ENCODE results near the gene MYO1E.
A peak's percentile ranks its signal among the peaks of the same experiment; 100 is the strongest.
"Not testable (repeated sequence)": the region's sequence is repeated elsewhere in the genome, so short reads cannot be mapped to it uniquely, and the experiment has no call there.

MYO1E gene

DNA sequence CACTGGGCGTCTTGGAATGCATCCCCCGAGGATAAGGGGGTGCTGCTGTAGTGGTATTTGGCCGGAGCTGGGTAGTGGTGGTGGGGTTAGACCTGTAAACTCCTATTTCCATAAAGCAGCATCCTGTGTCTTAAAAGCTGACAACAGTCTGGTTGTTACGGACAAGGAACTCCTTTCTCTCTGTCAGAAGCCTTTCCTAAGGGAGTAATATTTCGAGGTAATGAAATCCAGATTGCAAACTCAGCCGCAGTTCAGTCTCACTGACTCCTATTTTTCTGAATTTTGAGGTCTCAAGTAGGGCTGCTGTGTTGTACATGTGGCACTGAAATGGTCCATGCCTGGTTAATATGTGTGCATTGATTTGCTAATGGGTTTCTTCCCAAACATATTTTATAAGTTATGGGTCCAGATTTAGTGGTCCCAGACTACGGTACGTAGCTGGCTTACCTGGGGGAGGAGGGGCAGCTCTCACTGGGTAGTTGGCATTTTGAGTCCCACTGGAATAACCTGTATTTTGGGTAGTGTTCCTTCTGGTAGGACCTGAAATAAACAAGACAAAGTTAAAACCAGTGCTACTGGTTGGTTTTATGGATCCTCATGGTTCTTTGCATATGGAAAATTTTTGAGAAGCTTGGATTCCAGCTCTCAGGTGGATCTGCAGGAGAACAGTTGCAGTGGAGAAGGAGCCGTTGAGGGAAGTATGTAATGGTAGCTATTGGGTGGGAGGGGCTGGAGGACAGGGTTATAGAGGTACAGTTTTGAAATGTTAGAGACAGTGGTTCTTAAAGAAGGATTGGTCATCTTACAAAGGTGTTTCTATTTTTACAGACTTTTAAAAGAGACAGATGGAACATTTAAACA is 214.6 kb downstream of the MYO1E start:
- DNase-seq, result no peak

DNA sequence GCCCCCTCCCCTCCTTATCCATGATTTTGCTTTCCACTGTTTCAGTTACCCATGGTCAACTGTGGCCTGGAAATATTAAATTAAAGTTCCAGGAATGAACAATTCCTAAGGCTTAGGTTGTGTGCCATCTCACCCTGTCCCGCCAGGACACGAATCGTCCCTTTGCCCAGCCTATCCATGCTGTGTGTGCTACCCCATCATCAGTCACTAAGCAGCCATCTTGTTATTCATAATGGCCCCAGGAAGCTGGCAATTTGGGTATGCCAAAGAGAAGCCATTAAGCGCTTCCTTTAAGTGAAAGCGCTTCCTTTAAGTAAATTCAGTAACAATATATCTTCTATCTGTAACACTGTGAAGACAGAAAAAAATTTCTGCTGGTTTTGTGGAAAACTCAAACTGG is 215.3 kb downstream of the MYO1E start:
- DNase-seq, result no peak

GRCh38 chr15:59155431-59155830 is 217.2 kb downstream of the MYO1E start:
- no peak for DNase-seq

DNA sequence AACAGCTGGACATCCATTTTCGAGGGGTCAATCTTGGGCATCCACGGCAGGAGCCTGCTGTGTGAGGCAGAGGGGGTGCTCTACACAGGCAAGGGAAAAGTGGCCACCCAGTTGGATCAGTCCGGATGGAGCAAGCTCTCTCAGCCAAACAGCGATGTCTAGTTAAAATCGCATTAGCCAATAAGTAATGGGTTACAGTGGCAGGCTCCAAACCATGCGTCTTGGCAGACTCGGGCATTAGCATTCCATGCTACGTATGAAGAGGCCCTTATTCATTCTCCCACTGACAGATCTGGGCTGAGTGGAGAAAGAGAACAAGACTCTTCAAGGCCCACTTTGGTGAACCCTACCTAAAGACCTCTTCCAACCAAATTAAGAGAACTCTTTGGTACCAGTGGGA is 218.4 kb downstream of the MYO1E start:
- DNase-seq, result no peak

GRCh38 chr15:59153466-59153865 is 219.2 kb downstream of the MYO1E start:
- no peak for DNase-seq

- no peak for DNase-seq
These were observed 219.8 kb downstream of the MYO1E start for GRCh38 chr15:59152694-59153450.

- no peak for DNase-seq
These were observed 222.5 kb downstream of the MYO1E start for GRCh38 chr15:59150185-59150584.

GRCh38 chr15:59148153-59148833 is 224.4 kb downstream of the MYO1E start:
- DNase-seq, result no peak

- no peak for DNase-seq
These were observed 225.0 kb downstream of the MYO1E start for GRCh38 chr15:59147666-59148065.

GRCh38 chr15:59144594-59144993 is 228.1 kb downstream of the MYO1E start:
- DNase-seq, result not testable (repeated sequence)

- DNase-seq, result no peak
These were observed 229.4 kb downstream of the MYO1E start for GRCh38 chr15:59143281-59143680.

- no peak for DNase-seq
These were observed 232.0 kb downstream of the MYO1E start for GRCh38 chr15:59140422-59141226.

- DNase-seq, result peak in 1 of 2 experiments; percentile 37
These were observed 234.4 kb downstream of the MYO1E start for GRCh38 chr15:59138243-59138642.

DNA sequence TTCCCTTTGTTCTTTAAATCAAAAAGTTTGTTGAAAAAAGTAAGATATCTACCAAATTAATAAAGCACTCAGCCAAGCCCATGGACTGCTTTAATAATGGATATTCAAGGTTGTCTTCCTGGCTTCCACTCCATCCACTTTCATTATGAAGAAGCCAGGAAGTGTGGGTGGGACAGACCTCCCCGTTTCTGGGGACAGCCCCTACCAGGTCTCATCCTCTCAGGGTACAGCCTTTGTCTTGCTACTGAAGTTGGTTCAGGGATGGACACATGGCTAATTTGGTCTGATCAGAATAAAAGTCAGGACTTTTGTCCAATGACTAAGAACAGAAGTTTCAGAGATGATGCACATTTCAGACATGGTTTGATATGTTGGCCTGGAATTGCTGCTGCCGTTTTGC is 235.1 kb downstream of the MYO1E start:
- DNase-seq, result no peak

DNA sequence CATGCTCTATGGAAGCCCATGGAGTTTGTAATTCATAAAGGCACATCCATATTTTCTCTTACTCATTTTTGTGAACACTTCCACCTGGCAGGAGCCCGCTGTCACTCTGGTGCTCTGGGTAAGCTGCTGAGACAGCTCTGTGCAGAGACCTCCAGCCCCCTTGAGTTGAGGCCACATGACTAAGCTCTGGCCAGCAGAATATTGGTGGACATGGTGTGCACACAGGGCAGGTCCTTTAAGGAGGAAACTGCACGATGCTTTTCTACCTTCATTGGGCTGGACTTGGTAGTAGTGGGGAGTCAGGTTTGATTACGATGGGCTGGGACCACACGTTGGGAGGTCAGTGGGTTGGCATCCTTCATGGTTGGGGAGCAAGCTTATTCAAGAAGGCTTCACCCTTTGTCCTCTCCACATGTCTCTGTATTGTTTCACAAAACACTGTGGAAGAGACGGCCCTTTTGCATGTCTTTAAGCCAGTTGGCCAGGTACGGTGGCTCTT is 238.7 kb downstream of the MYO1E start:
- no peak for DNase-seq

- no peak for DNase-seq
These were observed 240.6 kb downstream of the MYO1E start for GRCh38 chr15:59131969-59132562.

- DNase-seq, result no peak
These were observed 241.2 kb downstream of the MYO1E start for GRCh38 chr15:59131456-59131855.

DNA sequence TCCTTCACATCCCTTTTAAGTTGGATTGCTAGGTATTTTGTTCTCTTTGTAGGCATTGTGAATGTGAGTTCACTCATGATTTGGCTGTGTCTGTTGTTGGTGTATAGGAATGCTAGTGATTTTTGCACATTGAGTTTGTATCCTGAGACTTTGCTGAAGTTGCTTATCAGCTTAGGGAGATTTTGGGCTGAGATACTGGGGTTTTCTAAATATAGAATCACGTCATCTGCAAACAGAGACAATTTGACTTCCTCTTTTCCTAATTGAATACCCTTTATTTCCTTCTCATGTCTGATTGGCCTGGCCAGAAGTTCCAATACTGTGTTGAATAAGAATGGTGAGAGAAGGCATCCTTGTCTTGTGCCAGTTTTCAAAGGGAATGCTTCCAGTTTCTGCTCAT is 245.4 kb downstream of the MYO1E start:
- not testable (repeated sequence) for DNase-seq

GRCh38 chr15:59125683-59126082 is 247.0 kb downstream of the MYO1E start:
- DNase-seq, result not testable (repeated sequence)

- DNase-seq, result no peak
These were observed 248.4 kb downstream of the MYO1E start for GRCh38 chr15:59124261-59124660.

- no peak for DNase-seq
These were observed 251.7 kb downstream of the MYO1E start for GRCh38 chr15:59120937-59121336.

DNA sequence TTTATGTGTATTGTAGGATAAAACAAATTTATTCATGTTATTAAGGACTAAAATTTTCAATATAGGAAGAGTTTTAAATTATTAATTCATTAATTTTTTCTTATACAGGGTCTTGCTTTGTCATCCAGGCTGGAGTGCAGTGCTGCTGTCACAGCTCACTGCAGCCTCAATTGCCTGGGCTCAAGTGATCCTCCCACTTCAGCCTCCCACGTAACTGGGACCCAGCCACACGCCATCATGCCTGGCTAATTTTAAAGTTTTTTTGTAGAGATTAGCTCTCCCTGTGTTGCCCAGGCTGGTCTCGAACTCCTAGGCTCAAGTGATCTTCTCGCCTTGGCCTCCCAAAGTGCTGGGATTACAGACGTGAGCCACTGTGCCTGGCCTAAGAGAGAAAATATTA is 253.0 kb downstream of the MYO1E start:
- DNase-seq, result no peak
